SU-DHL-6 (cell line): ENCODE measurements around the gene DLG2.

Experiments
- CTCF ChIP-seq: fragments of 200-600 bp; sonication (generic); IDR thresholded peaks from one replicate; pipeline ENCODE4 v1.5.1; 2017; ENCODE audit warnings: antibody characterized with exemption, mild to moderate bottlenecking, low read length, moderate library complexity; ENCODE audit not compliant: insufficient read depth, poor library complexity, severe bottlenecking
- EZH2phosphoT487 ChIP-seq: fragments of 200-600 bp; sonication (generic), shearing (Covaris generic); conservative IDR thresholded peaks from 2 replicates; pipeline ENCODE4 v1.6.1; 2018; ENCODE audit warnings: mild to moderate bottlenecking, antibody characterized with exemption, low read length, moderate library complexity, mixed read lengths

GRCh38 chr11:85582111-85582510, 45.0 kb downstream of the DLG2 start:
- TF ChIP-seq CTCF = no peak
- TF ChIP-seq EZH2phosphoT487 = no peak
